K562 (cell line): ENCODE data around the gene PSMB10. TPM values are rescaled to one million over a fixed set of nuclear protein-coding genes. Genes with fewer than 3 reads are reported as not detected.

ENCODE experiments used
- FIP1L1 ChIP-seq: fragments of 200-400 bp; formaldehyde crosslinking; IDR thresholded peaks from 2 replicates; pipeline ENCODE4 v1.6.1; 2018; ENCODE audit warnings: mild to moderate bottlenecking, low read depth, low read length; ENCODE audit not compliant: poor library complexity, severe bottlenecking
- SAP30 ChIP-seq: fragments of 200-600 bp; sonication (generic); IDR thresholded peaks from 2 replicates; pipeline ENCODE4 v1.6.1; 2012; ENCODE audit warnings: borderline replicate concordance, low read depth, mild to moderate bottlenecking, moderate library complexity, low read length, control low read depth, inconsistent platforms; ENCODE audit not compliant: insufficient read depth, poor library complexity, severe bottlenecking
- ZNF766 ChIP-seq: fragments of 200-800 bp; sonication (Bioruptor generic); conservative IDR thresholded peaks from 2 replicates; pipeline ENCODE4 v1.6.1; 2016; ENCODE audit warnings: missing genetic modification characterization, missing compliant biosample characterization
- polyA plus RNA-seq, 8 experiments: library from polyadenylated mRNA; depleted of rRNA in 4 of 8; stranded (reverse) in 5 of 8; unstranded in 3 of 8; fragments of >200 nt; fragmentation: Nextera tagmentation in 2 of 8; fragmentation: Illumina TruSeq in 1 of 8; extraction: Ambion mirVana in 2 of 8; extraction: Trizol in 1 of 8; gene quantifications; 2 replicates each; pipeline versions ENCODE4 v1.2.1 to v1.2.3, GENCODE V29; 2011 to 2014; ENCODE audit warnings: inconsistent platforms in 1 of 8, missing spikeins in 1 of 8
- total RNA-seq, 7 experiments: library from RNA; depleted of rRNA in 6 of 7; stranded (reverse); fragments of >200 nt in 6 of 7; fragmentation: Illumina TruSeq in 2 of 7; extraction: Trizol in 2 of 7; gene quantifications; 2 replicates each; pipeline versions ENCODE4 v1.2.1 to v1.2.3, GENCODE V29; 2011 to 2021; ENCODE audit warnings: low replicate concordance in 1 of 7
- TF ChIP-seq, protein P1 (sequence below): fragments of 450-650 bp; IDR thresholded peaks from 2 replicates; pipeline ENCODE4 v1.6.1; 2016; ENCODE audit warnings: antibody characterized with exemption
- TF ChIP-seq, protein P2 (sequence below): sonication (generic); formaldehyde crosslinking; IDR thresholded peaks from 2 replicates; pipeline ENCODE4 v1.4.0; 2020; ENCODE audit warnings: mild to moderate bottlenecking, missing genetic modification reagents
- TF ChIP-seq, protein P3 (sequence below), 2 experiments: IDR thresholded peaks; 2 replicates each; pipeline ENCODE4 v1.6.1; 2012; ENCODE audit warnings: improper control_type of control experiment in 2 of 2, low read depth in 2 of 2, low read length in 2 of 2, borderline replicate concordance in 1 of 2

PSMB10 gene
- total and polyA plus RNA-seq, 9 of the 15 experiments (the other 6 are each of a cell fraction or from before 2014, with no cell fraction given) = 11.7 to 105 (median 51.0) TPM

DNA sequence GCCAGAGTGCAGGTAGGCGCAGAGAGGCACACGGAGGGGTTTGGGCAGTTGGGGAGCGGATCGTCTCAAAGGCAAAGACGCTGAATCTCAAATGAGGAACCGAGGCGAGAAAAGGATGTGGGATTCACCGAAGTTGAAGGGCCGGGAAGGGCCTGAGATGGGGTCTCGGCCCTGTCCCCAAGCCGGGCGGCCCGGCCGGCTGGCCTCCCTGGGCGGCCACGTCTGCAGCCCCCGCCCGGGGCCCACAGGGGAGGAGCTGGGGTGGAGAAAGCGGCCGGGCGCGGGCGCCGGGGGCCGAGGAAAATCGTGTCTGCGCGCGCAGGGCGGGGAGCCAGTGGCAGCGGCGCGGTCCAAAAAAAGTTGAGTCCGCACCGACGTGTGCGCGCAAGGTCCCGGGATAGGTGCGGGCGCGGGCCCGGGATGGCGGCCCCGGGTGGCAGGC is 31.3 kb upstream of the PSMB10 start (continued):
- TF ChIP-seq, protein P1, sequence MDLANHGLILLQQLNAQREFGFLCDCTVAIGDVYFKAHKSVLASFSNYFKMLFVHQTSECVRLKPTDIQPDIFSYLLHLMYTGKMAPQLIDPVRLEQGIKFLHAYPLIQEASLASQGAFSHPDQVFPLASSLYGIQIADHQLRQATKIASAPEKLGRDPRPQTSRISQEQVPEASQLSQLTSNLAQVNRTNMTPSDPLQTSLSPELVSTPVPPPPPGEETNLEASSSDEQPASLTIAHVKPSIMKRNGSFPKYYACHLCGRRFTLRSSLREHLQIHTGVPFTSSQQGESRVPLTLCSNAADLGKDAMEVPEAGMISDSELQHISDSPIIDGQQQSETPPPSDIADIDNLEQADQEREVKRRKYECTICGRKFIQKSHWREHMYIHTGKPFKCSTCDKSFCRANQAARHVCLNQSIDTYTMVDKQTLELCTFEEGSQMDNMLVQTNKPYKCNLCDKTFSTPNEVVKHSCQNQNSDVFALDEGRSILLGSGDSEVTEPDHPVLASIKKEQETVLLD = no peak
- TF ChIP-seq ZNF766 (0 out of 2 replicates have a peak, but pooled peaks have one; percentile 49), SAP30 (peak; percentile 53), FIP1L1 (peak; percentile 60)
- TF ChIP-seq, protein P2, sequence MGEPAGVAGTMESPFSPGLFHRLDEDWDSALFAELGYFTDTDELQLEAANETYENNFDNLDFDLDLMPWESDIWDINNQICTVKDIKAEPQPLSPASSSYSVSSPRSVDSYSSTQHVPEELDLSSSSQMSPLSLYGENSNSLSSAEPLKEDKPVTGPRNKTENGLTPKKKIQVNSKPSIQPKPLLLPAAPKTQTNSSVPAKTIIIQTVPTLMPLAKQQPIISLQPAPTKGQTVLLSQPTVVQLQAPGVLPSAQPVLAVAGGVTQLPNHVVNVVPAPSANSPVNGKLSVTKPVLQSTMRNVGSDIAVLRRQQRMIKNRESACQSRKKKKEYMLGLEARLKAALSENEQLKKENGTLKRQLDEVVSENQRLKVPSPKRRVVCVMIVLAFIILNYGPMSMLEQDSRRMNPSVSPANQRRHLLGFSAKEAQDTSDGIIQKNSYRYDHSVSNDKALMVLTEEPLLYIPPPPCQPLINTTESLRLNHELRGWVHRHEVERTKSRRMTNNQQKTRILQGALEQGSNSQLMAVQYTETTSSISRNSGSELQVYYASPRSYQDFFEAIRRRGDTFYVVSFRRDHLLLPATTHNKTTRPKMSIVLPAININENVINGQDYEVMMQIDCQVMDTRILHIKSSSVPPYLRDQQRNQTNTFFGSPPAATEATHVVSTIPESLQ (CRISPR knock-in tag) = 0 out of 2 replicates have a peak, but pooled peaks have one; percentile 25
- TF ChIP-seq, protein P3, sequence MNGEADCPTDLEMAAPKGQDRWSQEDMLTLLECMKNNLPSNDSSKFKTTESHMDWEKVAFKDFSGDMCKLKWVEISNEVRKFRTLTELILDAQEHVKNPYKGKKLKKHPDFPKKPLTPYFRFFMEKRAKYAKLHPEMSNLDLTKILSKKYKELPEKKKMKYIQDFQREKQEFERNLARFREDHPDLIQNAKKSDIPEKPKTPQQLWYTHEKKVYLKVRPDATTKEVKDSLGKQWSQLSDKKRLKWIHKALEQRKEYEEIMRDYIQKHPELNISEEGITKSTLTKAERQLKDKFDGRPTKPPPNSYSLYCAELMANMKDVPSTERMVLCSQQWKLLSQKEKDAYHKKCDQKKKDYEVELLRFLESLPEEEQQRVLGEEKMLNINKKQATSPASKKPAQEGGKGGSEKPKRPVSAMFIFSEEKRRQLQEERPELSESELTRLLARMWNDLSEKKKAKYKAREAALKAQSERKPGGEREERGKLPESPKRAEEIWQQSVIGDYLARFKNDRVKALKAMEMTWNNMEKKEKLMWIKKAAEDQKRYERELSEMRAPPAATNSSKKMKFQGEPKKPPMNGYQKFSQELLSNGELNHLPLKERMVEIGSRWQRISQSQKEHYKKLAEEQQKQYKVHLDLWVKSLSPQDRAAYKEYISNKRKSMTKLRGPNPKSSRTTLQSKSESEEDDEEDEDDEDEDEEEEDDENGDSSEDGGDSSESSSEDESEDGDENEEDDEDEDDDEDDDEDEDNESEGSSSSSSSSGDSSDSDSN (IDR thresholded peaks at IDR 0.05; ENCODE audit: borderline replicate concordance in 1 of 2, low read depth in 2 of 2, low read length in 2 of 2) = peak in 1 of 2 experiments; percentile 24; a peak in 1 of 4 replicates
